Urothelium cell line (cell line): ENCODE results near the gene CNPY1.
"Not testable (repeated sequence)": the region's sequence is repeated elsewhere in the genome, so short reads cannot be mapped to it uniquely, and the experiment has no call there.

Source experiments
- DNase-seq: peaks from one replicate; pipeline ENCODE4 v3.0.0; 2011; ENCODE audit warnings: low spot score, mixed read lengths
- FAIRE-seq: peaks from 2 replicates; lab custom pipeline; 2011; peaks lifted over from hg19 to GRCh38; lab: Jason Lieb, UNC

Gene CNPY1

DNA sequence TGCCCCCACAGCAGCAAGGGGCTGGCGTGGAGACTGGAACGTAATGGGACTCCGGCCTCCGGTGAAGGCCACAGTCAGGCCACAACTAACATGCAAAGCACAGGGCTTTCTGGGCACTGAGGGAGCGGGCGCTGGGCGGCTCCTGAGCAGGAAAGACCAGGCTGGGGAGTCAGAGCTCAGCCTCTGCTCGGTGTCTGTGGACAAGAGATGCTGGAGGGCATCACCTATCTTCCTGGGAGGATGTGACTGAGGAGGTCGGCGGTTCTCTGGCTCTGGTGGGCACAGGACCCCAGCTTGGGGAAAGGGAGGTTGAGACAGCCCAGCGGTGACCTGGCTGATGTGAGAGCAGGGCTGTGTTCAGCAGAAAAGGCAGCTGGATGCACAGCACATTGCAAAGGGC lies 11.7 kb downstream of the CNPY1 start:
- FAIRE-seq: no peak

DNA sequence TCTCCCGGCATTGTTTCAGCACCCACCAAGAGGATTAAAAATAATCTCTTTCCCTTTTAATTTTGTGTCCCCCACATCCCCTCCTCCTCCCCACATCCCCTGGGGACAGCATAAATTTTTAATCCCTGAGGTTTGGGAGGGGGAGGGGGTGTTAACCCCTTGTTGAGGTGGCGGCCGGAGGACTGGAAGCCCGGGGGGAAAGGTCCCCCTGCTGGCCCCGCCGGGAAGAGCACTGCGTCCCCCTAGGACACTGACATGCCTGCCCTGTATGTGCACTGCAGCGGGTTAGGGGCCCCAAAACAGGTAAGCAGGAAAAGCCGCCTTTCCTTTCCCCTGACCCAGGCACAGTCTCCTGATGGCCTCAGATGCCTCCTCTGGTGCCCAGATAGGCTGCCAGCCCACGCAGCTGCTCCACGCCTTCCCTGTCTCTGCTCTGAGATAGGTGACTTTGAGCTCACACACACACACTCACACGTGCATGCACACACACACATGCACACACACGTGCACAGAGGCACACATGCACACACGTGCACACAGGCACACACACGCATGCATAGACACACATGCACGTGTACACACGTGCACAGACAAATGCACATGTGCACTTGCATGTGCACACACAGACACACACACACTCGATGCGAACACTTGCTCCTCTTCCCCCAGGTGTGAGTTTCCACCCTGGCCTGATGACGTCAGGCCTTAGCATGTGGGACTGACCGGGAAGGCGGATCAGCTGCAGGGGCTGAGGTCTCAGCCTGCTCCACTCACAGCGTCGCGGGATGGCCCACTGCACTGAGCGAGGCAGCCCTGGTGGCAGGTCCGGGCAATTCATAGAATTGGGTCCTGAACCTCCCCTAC lies 12.3 kb downstream of the CNPY1 start:
- FAIRE-seq (no peak), DNase-seq (peak; percentile 42)

More for the DNA sequence above, 11.7 kb downstream of the CNPY1 start:
- no peak for DNase-seq

DNA sequence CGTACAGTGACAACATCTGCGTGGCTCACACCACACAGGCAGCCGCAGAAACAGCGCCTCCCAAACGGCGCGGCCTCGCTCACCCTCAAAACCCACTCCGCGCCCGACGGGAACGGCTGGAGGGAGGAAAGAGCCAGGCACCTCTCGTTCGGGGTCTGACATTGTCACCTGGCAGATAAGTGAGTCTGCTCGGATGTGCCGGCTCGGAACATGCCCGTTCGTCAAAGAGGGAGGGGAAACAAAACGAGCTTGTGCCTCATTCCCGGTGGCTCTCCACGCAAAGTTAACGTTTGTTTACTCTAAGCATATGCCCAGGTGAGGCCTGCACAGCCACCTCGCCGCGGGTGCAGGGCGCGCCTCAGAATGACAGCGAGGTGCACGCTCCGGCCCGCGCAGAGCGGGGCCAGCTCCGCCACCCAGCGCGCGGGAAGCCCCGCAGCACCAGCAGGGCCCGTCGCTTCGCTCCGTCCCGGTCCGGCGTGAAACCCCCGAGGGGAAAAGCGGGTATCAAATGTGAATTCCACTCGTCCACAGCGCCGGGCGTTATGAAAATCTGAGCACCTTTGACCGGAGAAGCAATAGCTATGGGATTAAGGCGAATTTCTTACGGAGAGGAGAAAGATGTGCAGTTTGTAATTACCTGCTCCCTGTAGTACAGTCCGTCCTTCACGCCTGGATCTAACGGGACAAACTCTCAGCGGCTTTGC lies 13.1 kb downstream of the CNPY1 start:
- peak; percentile 11 for DNase-seq
- FAIRE-seq: no peak

DNA sequence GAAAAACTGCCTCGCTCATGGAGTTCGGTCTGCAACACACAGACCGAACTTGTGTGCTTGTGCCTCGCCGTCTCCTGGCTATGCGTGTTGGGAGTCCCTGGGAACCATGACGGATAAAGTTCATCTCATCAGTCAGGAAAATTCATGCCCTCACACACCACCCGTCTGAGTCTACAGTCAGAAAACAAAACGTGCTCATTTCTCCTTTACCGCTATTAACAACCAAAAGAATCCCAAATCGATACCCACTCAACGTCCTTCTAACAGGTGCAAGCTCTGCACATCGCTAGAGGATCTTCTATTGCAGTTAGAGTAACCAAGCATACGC lies 13.6 kb downstream of the CNPY1 start:
- FAIRE-seq (no peak), DNase-seq (no peak)

DNA sequence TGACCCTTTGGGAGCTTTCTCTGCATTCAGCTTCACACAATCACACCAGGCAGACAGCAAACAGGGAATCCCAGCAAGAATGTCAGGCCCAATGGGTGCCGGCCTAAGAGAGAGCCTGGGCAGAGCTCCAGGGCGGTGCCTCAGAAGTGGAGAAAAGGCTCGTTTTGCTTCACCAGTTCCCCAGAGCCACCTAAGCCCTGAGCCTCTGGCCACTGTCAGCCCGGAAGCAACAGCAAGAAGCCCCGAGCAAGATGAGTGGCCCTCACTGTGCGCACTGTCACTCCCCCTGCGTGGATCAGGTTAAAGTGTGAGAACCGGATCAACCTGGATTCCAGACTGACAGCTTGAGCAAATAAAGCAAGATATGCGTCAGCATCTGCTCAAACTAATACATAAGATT lies 14.7 kb downstream of the CNPY1 start:
- no peak for FAIRE-seq
- no peak for DNase-seq

DNA sequence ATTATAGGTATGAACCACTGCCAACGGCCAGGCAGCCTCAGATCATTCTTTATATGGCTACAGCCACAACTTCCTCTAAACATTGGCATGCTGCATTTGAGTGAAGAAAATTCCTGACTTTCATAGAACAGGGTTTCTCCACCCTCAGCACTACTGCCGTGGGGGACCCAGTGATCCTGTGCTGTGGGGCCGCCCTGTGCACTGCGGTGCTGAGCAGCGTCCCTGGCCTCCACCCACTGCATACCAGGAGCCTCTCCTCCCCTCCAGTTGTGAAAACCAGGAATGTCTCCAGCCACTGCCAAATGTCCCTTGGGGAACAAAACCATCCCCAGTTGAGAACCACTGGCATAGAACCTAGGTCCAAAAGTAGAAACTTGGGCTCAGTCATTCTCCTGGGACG lies 15.8 kb downstream of the CNPY1 start:
- FAIRE-seq (no peak), DNase-seq (no peak)

DNA sequence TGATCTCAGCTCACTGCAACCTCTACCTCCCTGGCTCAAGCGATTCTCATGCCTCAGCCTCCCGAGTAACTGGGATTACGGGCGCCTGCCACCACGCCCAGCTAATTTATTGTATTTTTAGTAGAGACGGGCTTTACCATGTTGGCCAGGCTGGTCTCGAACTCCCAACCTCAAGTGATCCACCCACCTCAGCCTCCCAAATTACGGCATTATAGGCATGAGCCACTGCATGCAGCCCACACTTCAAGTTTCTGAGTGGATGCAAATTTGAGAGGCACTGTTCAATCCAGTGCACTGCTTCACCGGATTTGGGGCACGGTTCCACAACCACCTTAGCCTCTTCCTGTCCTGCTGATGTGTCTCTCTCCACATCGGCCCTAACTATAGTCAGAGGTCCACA lies 16.5 kb downstream of the CNPY1 start:
- DNase-seq (no peak), FAIRE-seq (no peak)

DNA sequence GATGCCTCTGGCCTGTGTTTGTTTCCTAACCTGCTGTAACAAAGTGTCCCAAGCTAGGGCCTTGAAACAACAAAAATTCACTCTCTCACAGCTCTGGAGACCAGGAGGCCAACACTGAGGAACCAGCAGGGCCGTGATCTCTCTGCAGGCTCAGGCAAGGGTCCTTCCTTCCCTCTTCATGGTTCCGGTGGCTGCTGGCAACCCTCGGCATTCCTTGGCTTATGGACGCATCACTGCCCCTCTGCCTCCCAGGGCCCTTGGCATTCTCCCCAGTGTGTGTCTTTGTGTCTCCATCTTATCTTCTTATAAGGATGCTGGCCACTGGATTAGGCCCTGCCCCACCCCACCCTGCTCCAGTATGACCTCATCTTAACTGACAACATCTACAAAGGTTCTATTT lies 17.0 kb downstream of the CNPY1 start:
- FAIRE-seq (no peak), DNase-seq (no peak)

DNA sequence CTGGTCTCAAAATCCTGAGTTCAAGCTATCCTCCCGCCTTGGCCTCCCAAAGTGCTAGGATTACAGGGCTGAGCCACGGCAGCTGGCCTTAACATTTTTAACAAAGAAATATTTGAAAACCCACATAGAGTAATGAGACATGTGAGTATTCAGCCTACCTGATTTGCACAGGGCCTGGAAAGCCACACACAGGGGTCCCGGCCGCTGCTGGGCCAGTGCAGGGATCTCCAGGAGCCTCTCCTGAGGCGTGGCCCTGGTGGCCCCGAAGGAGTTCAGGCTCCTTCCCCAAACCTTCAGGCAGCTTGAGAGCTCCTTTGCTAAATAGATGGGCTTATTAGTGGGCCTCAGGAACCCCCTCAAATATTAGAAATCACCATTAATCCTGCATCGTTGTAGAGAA lies 18.7 kb downstream of the CNPY1 start:
- no peak for DNase-seq
- FAIRE-seq: no peak

DNA sequence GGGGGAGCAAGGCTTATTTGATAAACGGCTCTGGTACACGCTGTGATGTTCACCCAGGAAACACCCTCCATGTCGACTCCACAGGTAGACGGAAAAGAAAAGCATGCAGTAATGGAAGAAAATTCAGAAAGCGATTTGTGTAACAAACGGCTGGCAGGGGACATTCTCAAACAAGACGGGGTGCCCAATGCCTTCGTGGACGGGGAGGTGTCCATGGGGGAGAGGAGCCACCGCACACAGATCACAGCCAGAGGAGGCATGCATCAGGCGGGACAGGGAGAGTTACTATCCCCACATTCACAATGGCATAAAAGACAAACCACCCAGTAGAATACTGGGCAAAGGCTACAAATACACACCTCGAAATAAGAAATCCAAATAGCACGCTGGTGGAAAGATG lies 20.1 kb downstream of the CNPY1 start:
- DNase-seq (no peak), FAIRE-seq (no peak)

DNA sequence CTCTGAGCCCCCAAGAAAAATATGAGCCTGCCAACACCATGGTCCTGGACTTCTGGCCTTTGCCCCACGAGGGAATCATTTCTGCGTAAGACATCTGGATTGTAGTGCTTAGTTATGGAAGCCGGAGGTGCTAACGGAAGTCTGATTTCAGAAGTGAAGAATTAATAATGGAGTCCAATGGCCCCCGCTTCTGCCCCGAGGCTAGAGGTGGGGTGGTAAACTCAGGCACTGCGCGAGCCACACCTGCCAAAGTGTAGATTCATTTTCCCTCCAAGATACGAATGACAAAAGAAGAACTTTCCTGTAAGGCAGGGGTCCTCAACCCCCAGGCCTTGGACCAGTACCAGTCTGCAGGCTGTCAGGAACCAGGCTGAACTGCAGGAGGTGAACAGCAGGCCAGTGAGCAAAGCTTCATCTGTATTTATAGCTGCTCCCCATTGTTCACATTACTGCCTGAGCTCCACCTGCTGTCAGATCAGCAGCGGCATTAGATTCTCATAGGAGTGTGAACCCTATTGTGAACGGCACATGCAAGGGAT lies 22.3 kb downstream of the CNPY1 start:
- no peak for FAIRE-seq

DNA sequence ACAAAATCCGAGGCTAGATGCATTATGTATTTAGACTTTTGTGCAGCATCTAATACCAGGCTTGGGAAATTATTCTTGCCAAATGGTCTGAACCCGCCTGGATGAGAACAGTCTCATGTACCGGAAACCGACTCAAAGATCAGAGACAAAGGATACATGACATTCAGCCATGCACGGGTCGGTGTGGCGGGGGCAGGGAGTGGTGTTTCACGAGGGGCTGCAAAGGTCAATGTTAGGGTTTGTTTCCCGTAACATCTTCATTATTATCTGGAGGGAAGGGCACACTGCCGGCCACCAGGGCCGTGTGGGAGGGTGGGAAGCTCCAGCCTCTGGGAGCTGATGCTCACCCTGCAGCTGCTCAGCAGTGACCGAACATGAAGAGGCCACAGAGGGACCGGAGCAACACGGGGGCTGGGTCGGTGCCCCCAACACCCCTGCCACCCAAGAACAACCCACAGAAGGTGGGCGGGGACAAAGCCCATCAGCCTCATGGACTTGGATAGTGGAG lies 23.1 kb downstream of the CNPY1 start:
- FAIRE-seq: no peak
- DNase-seq: no peak

More for the DNA sequence above, 22.3 kb downstream of the CNPY1 start:
- DNase-seq: no peak

DNA sequence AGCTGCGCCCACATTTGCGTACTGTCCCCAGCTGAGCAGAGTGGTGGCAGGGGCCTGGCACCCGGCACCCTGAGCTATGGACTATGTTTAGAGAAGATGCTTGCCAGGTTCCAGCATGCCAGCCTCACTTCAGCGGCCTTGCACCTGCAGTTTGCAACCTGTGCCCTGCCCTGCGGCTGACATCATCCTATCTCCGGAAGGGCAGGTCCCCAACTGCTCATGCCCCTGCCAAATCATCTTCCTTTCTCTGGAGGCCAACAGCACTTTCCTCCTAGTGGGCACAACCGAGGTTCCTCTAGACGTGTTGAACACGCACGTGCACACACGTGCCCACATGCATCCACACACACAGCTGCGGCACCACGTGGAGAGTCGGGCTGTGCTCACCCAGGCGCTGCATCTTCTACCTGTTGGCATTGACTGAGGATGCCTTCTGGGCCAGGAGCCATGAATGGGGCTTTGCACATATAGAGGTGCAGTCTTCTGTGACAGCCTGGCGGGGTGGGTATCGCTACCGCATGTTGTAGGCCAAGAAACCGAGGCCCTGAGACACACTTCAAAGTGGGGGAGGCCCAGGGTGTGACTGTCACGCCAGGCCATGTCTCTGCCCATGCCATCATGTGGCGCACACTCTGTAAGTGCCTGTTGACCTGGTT lies 24.5 kb downstream of the CNPY1 start:
- DNase-seq: no peak
- FAIRE-seq: no peak

DNA sequence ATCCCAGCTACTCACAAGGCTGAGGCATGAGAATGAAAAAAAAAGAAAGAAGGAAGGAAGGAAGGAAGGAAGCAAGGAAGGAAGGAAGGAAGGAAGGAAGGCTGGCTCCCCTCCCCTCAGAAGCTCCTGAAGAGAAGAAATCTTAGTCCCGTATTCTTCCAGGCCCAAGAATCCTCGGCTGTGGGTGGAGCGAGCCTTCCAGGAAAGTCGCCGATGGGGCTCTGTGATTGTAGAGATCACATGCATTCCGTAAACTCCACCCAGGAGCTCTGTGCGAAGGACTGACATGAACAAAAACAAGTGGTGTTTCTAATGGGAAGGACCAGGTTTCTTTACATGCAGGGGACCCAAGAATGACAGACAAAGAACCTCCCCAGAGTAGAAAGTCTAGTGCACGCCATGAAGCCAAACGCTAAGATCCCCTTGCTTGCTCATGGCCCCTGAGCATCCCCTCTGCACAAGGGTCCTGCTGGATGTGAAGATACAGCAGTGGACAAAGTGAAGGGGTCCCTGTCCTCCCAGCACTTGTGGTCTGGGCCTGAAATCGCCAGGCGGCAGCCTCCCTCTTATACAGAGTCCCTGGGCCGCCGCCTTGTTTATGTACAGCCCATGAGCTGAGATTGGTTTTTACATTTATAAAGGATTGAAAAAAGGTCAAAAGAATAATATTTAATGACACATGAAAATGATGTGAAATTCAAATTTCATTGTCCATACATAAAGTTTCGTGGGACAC lies 25.2 kb downstream of the CNPY1 start:
- no peak for FAIRE-seq

DNA sequence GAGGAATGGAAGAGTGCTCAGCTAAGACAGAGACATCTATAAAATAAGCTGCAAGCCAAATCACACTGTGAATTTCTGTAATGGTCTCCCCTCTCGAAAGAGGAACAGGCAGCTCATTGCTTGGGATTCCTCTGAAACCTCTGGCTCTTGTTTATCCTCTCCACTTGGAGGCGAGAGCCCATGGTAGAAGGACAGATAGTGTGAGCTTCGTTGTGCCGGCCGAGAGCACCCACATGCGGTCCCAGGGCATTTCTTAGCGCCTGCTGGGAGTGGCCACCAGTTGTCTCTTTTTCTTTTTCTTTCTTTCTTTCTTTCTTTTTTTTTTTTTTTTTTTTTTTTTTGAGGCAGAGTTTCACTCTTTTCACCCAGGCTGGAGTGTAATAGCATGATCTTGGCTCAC lies 26.2 kb downstream of the CNPY1 start:
- no peak for FAIRE-seq

More for the DNA sequence above, 25.2 kb downstream of the CNPY1 start:
- DNase-seq: no peak

DNA sequence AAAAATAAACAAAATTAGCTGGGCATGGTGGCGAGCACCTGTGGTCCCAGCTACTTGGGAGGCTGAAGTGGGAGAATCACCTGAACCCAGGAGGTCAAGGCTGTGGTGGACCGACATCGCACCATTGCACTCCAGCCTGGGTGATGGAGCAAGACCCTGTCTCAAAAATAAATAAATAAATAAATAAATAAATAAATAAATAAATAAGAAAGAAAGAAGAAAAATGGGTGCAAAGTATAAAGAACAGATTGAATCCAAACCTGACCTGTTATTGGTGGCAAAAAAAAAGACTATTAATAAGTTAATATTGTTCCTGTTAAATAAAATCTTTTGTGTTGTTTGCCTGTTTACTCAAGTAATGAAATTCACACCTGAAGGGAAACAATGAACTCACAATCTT lies 27.0 kb downstream of the CNPY1 start:
- not testable (repeated sequence) for FAIRE-seq

More for the DNA sequence above, 26.2 kb downstream of the CNPY1 start:
- no peak for DNase-seq

DNA sequence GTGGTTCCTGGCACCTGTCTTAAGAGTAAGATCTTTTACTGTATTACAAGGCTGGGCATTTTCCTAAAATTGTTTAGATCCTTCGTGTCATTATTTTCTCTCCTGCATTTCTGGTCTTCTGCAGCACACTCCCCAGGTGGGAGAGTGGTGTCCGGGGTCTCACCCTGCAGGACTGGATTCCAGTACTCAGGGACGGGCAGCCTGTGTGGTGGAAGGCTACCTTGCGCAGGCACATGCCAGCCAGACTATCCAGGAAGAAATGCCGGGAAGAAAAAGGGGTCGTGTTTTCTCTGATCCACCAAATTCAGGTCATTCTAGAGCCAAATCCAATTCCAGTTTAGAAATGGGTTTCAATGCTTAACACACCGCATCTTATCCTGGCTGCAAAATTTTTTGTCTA lies 27.7 kb downstream of the CNPY1 start:
- DNase-seq: no peak
- no peak for FAIRE-seq

More for the DNA sequence above, 27.0 kb downstream of the CNPY1 start:
- DNase-seq: not testable (repeated sequence)

DNA sequence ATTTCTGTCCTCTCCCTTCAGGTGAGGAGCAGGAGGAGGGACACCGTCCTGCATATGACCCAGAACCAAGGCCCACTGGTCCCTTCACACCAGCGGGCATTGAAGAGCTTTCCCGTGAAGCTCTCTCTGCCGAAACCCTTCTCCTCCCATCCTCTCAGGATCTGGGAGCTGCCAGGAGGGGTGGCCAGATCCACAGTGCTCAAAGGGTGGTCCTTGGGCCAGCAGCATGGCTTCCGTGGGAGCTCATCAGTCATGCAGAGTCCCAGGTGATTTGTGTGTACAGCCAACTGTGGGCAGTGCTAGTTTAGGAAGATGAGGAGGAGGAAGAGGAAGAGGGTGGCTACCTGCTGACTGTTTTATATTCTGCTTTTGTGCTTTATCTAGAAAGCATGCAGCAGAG lies 28.4 kb downstream of the CNPY1 start:
- FAIRE-seq (no peak), DNase-seq (no peak)

DNA sequence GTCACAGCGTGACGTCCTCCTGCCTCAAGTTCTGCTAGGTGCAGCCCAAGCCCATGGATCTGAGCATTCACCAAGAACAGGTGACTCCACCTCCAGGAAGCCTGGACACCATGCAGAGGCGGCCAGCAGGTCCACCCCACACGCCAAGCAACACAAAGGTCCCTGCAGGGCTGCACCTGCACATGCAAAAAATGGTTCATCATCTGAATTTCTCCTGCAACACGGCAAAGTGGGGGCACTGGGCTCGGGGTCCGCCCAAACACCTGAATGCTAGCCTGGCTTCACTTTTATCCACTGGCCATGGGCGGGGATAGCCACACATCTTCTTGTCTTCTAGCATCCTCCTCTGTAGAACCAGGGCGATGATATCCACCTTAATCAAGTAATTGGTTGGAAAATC lies 28.9 kb downstream of the CNPY1 start:
- no peak for DNase-seq
- FAIRE-seq: no peak

DNA sequence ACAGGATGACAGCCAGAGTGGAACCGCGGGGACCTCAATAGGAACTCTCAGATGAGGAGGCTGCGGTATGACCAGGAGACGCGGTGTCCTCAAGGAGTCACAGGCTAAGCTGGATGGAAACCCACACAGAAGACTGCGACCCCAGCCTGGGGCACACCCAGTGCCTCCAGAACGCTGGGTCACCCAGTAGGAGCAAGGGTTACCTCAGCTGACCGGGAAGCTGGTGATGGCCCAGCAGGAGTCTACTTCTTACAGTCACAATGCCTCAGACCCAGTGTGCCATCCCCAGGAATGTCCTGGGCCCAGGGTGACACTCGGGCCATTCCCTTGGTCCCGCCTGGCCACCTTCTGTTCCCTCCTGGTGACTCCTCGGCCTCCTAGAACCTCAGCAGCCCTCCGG lies 29.9 kb downstream of the CNPY1 start:
- DNase-seq: no peak
- no peak for FAIRE-seq

DNA sequence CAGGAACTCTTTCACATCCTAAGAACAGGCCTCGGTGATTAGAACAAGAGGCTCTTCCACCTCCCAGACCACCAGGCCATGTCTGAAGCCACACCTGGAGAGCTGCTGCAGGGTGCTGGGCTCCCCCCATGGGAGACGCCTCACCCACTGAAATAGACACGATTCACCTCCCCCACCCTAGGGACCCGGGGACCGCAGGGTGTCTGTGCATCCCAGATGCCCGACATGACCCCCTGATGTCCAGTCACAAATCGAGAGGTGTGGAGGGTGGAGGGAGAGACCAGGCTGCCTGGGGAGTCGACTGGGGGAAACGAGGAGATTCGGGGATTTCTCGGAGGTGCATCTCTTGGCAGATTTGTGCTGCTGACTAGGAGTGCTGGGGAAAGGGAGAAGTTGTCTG lies 31.0 kb downstream of the CNPY1 start:
- no peak for DNase-seq
- FAIRE-seq: no peak
